ENCODE measurements around the gene BIN2. TPM values are rescaled to one million over a fixed set of nuclear protein-coding genes. Genes with fewer than 3 reads are reported as not detected.

BIN2 gene
- total RNA-seq, 1 donor from 2014 or later: 0.74 TPM

Other genes with a start within 250 kb of the BIN2 start
- gene CSRNP2, start 240.6 kb downstream of the BIN2 start, total RNA-seq: 66.4 TPM
- 21.9 TPM for gene TFCP2, start 151.0 kb downstream of the BIN2 start, total RNA-seq
- 11.3 TPM for gene POU6F1, start 106.1 kb downstream of the BIN2 start, total RNA-seq
- 45.7 TPM for gene DAZAP2, start 85.3 kb downstream of the BIN2 start, total RNA-seq
- gene SMAGP, start 53.8 kb downstream of the BIN2 start, total RNA-seq: 1.2 TPM
- not detected for gene CELA1, start 22.5 kb upstream of the BIN2 start, total RNA-seq
- gene GALNT6, start 67.2 kb upstream of the BIN2 start, total RNA-seq: 0.49 TPM
- gene SLC4A8, start 100.7 kb upstream of the BIN2 start, total RNA-seq: 35.2 TPM

All from temporal lobe (tissue), 1 donor.